Neural cell (in vitro differentiated cells): Measurements from ENCODE around the gene CLIP4. TPM values are rescaled to one million over a fixed set of nuclear protein-coding genes. Genes with fewer than 3 reads are reported as not detected.

Experiments used
- H2AFZ ChIP-seq: fragments of 200-600, 300-800 bp; sonication (generic), shearing (Covaris generic); 2 replicates; pipeline ENCODE4 v1.6.0; 2014; ENCODE audit warnings: low read depth, mild to moderate bottlenecking, antibody characterized with exemption, low read length, moderate library complexity
- H3F3A ChIP-seq: fragments of 200-600 bp; shearing (Covaris generic); 2 replicates; pipeline ENCODE4 v1.6.1; 2016; ENCODE audit warnings: mild to moderate bottlenecking, moderate library complexity, mixed read lengths, antibody characterized with exemption, low read length; ENCODE audit not compliant: insufficient read depth, poor library complexity, severe bottlenecking
- H3K27ac ChIP-seq: fragments of 200-600, 300-800 bp; sonication (generic), shearing (Covaris generic); 2 replicates; pipeline ENCODE4 v1.5.1; 2014; ENCODE audit warnings: mild to moderate bottlenecking, low read length, moderate library complexity
- H3K27me3 ChIP-seq: fragments of 300-800, 200-600 bp; sonication (generic), shearing (Covaris generic); 2 replicates; pipeline ENCODE4 v1.6.0; 2014; ENCODE audit warnings: mild to moderate bottlenecking, low read depth, low read length, moderate library complexity; ENCODE audit not compliant: insufficient read depth
- H3K36me3 ChIP-seq: fragments of 300-800, 200-600 bp; sonication (generic), shearing (Covaris generic); 2 replicates; pipeline ENCODE4 v1.5.1; 2014; ENCODE audit warnings: mild to moderate bottlenecking, antibody characterized with exemption, low read length, moderate library complexity; ENCODE audit not compliant: insufficient read depth
- H3K4me2 ChIP-seq: fragments of 300-800, 200-600 bp; sonication (generic), shearing (Covaris generic); 2 replicates; pipeline ENCODE4 v1.6.0; 2014; ENCODE audit warnings: mild to moderate bottlenecking, low read length
- H3K4me3 ChIP-seq: fragments of 300-800, 200-600 bp; sonication (generic), shearing (Covaris generic); 2 replicates; pipeline ENCODE4 v1.5.1; 2014; ENCODE audit warnings: mild to moderate bottlenecking, low read length, moderate library complexity
- H3K79me2 ChIP-seq: fragments of 200-600 bp; shearing (Covaris generic); replicated peaks from 2 replicates; pipeline ENCODE4 v1.6.0; 2014; ENCODE audit warnings: mild to moderate bottlenecking, low read length, moderate library complexity; ENCODE audit not compliant: insufficient read depth
- H3K9ac ChIP-seq: fragments of 300-800, 200-600 bp; sonication (generic), shearing (Covaris generic); 2 replicates; pipeline ENCODE4 v1.6.1; 2016; ENCODE audit warnings: mild to moderate bottlenecking, low read length, mixed read lengths
- H3K9me2 ChIP-seq: fragments of 200-600 bp; shearing (Covaris generic); 2 replicates; pipeline ENCODE4 v1.6.1; 2016; ENCODE audit warnings: mild to moderate bottlenecking, low read length, mixed read lengths; ENCODE audit not compliant: insufficient read depth
- H3K9me3 ChIP-seq: fragments of 200-600, 300-800 bp; sonication (generic), shearing (Covaris generic); 2 replicates; pipeline ENCODE4 v1.6.1; 2016; ENCODE audit warnings: mild to moderate bottlenecking, mixed run types, low read length, moderate library complexity, mixed read lengths
- H4K20me1 ChIP-seq: fragments of 200-600 bp; shearing (Covaris generic); 2 replicates; pipeline ENCODE4 v1.6.1; 2016; ENCODE audit warnings: mild to moderate bottlenecking, mixed run types; ENCODE audit not compliant: insufficient read depth
- CTCF ChIP-seq: fragments of 450-650 bp; IDR thresholded peaks from 2 replicates; pipeline ENCODE4 v1.5.1; 2014; ENCODE audit warnings: antibody characterized with exemption, mild to moderate bottlenecking, moderate library complexity; ENCODE audit not compliant: poor library complexity, severe bottlenecking
- EP300 ChIP-seq: fragments of 450-650 bp; conservative IDR thresholded peaks from 2 replicates; pipeline ENCODE4 v1.6.1; 2014; ENCODE audit warnings: antibody characterized with exemption, mild to moderate bottlenecking, moderate library complexity; ENCODE audit not compliant: poor library complexity, severe bottlenecking
- EZH2 ChIP-seq: fragments of 200-600, 300-800 bp; shearing (Covaris generic), sonication (generic); IDR thresholded peaks from 2 replicates; pipeline ENCODE4 v1.6.1; 2014; ENCODE audit warnings: antibody characterized with exemption, low read length, borderline replicate concordance, mild to moderate bottlenecking; ENCODE audit not compliant: insufficient read depth, poor library complexity, severe bottlenecking
- MXI1 ChIP-seq: fragments of 450-650 bp; conservative IDR thresholded peaks from 2 replicates; pipeline ENCODE4 v1.6.1; 2014; ENCODE audit warnings: antibody characterized with exemption, mild to moderate bottlenecking; ENCODE audit not compliant: poor library complexity, severe bottlenecking
- POLR2AphosphoS5 ChIP-seq: IDR thresholded peaks from 2 replicates; pipeline ENCODE4 v1.6.1; 2012
- RAD21 ChIP-seq: fragments of 450-650 bp; conservative IDR thresholded peaks from 2 replicates; pipeline ENCODE4 v1.6.1; 2014; ENCODE audit warnings: antibody characterized with exemption, mild to moderate bottlenecking, moderate library complexity
- REST ChIP-seq: IDR thresholded peaks from 2 replicates; pipeline ENCODE4 v1.6.1; 2012; ENCODE audit warnings: borderline replicate concordance
- SMC3 ChIP-seq: fragments of 450-650 bp; conservative IDR thresholded peaks from 2 replicates; pipeline ENCODE4 v1.6.1; 2014; ENCODE audit warnings: antibody characterized with exemption, mild to moderate bottlenecking, moderate library complexity; ENCODE audit not compliant: poor library complexity
- TAF1 ChIP-seq: IDR thresholded peaks from 2 replicates; pipeline ENCODE4 v1.6.1; 2012; ENCODE audit warnings: low read depth
- polyA plus RNA-seq: library from polyadenylated mRNA; depleted of rRNA; stranded (reverse); fragments of >200 nt; gene quantifications from 2 replicates; pipeline ENCODE4 v1.2.3, GENCODE V29; 2014

The CLIP4 gene
- polyA plus RNA-seq, 1 donor from 2014 or later = 10.2 TPM

GRCh38 chr2:29097569-29097968 is 17.6 kb upstream of the CLIP4 start:
- Histone ChIP-seq H3K9ac (no peak overlapping the region), H3K9me3 (no peaks in the 10 kb centered on the region), H3K27ac (no peak overlapping the region), H3F3A (no peaks in the 10 kb centered on the region), H3K4me2 (no peak overlapping the region), H3K4me3 (no peak overlapping the region), H3K9me2 (no peaks in the 10 kb centered on the region), H3K36me3 (no peaks in the 10 kb centered on the region), H2AFZ (no peak overlapping the region), H3K79me2 (no peaks in the 10 kb centered on the region), H4K20me1 (no peaks in the 10 kb centered on the region), H3K27me3 (no peaks in the 10 kb centered on the region)
- TF ChIP-seq MXI1 = no peak
- TF ChIP-seq EP300 = no peak
- no peak for TF ChIP-seq REST
- no peak for TF ChIP-seq RAD21
- no peak for TF ChIP-seq EZH2
- TF ChIP-seq POLR2AphosphoS5 = no peak
- no peak for TF ChIP-seq CTCF
- TF ChIP-seq SMC3 = no peak
- no peak for TF ChIP-seq TAF1

- H3K9me2 ChIP-seq = no peaks in the 10 kb centered on the region
- H3K79me2 ChIP-seq = no peaks in the 10 kb centered on the region
- H3K4me3 ChIP-seq = no peak overlapping the region
- H3K9me3 ChIP-seq = no peaks in the 10 kb centered on the region
- H2AFZ ChIP-seq = no peak overlapping the region
- H3K9ac ChIP-seq = no peak overlapping the region
- H3K4me2 ChIP-seq = no peak overlapping the region
- no peaks in the 10 kb centered on the region for H3K36me3 ChIP-seq
- TF ChIP-seq MXI1 = no peak
- no peak for TF ChIP-seq POLR2AphosphoS5
- TF ChIP-seq TAF1 = no peak
- TF ChIP-seq CTCF = no peak
- no peak for TF ChIP-seq SMC3
- no peak for TF ChIP-seq REST
- no peak for TF ChIP-seq EZH2
- TF ChIP-seq RAD21 = no peak
- no peak for TF ChIP-seq EP300
- H4K20me1 ChIP-seq = no peaks in the 10 kb centered on the region
- H3K27ac ChIP-seq = no peak overlapping the region
- no peaks in the 10 kb centered on the region for H3F3A ChIP-seq
- no peaks in the 10 kb centered on the region for H3K27me3 ChIP-seq
Measured at GRCh38 chr2:29100564-29100963, 14.7 kb upstream of the CLIP4 start.
